GM21423 (cell line): ENCODE results near the gene CCBE1.
"Not testable (repeated sequence)": the region's sequence is repeated elsewhere in the genome, so short reads cannot be mapped to it uniquely, and the experiment has no call there.

Experiments used
- ATAC-seq: cut with Tn5 transposase; IDR thresholded peaks from one replicate; pipeline ENCODE4 v1.9.1; 2021; ENCODE audit warnings: mild to moderate bottlenecking, moderate library complexity; ENCODE audit not compliant: unreplicated experiment

Gene CCBE1

DNA sequence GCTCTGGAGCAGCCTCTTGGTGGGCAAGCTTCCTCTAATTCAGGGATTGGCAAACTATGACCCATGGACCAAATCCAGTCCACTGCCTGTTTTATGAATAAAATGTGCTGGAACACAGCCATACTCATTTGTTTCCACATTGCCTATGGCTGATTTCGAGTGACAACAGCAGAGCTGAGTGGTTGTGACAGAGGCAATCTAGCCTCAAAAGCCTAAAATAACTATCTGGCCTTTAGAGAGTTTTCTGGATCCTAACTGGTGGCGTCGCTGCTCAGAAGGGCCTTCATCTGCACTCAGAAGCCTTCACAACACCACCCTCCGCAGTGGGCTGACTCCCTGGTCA, 147.1 kb downstream of the CCBE1 start:
- no peak for ATAC-seq

- ATAC-seq = no peak
Measured at GRCh38 chr18:59549503-59550173, 147.6 kb downstream of the CCBE1 start.

DNA sequence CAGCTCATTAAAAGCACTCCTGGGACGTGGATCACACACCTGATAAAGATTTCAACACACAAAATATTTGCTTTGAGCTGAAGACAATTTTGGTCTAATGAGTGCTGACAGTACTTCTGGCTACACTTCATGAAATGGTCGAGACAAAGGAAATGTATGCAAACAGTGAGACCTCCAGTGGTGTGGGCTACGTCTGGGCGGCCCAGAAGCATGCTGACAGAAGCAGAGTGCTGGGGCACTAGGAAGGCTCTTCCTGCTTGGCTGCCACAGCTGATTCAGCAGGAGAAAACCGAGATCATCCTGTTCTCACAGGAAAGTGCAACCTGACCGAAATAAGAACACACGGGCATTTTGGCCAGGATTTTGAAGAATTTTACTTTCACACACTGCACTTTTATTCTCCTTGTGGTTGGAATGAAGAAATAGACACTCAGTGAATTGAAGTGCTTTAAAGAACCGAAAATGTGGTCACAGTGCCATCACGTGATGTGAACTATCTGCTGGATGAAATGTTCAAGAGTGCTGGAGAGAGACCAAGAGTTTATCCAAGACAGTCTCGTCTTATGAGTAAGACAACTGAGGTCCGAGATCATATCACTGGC, 149.5 kb downstream of the CCBE1 start:
- no peak for ATAC-seq

DNA sequence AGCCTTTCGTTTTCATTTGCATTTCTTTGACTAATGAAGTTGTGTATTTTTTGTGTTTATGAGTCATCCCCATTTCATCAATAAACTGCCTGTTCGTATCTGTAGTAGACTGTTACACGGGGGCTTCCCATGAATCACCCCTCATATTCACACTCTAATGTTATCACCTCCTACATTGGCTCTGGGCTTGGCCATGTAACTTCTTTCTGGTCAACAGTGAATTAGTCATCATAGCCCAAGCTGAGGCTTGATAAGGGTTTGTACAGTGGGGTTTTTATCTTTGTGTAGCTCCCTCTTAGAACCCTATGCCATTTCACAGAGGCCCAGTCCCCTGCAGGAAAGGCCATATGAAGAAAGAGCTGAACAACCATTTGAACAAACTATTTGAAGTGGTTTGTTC, 151.0 kb downstream of the CCBE1 start:
- ATAC-seq = no peak

DNA sequence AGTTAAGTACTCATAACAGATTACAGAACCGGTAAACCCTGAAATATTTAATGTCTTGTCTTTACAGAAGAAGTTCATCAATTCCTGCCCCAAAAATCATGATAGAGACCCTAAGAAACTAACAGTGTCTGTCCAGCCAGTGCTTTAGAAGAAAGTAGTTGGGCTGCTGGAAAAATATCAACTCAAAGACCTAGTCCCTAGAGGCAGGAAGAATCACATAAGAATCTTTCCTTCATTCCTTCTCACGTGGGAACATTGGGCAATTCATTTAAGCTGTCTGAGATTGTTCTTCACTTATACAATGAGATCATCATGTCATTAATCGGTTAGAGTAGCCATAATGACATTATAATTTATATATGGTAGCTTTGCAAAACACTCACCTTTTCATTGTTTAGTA, 156.4 kb downstream of the CCBE1 start:
- ATAC-seq = no peak

DNA sequence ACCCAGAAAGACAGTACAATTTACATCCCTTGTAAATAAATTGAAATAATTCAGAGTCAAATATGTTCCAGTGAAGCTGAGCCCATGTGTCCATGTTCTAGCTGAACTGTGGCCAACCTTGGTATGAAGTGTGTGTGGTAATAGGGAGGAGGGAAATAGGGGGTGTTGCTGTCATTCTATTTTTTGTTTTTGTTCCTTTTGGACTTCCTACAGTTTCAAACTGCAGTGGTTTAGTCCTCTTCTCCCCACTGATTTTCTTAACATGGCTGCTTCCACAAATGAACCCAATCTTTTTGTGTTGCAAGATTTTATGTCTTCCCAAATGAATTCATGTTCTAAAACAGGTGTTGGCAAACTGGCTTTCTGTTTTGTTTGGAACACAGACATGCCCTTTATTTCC, 156.9 kb downstream of the CCBE1 start:
- no peak for ATAC-seq

GRCh38 chr18:59539108-59539507, 158.1 kb downstream of the CCBE1 start:
- ATAC-seq = no peak

GRCh38 chr18:59537579-59537978, 159.6 kb downstream of the CCBE1 start:
- no peak for ATAC-seq

GRCh38 chr18:59536166-59536565, 161.1 kb downstream of the CCBE1 start:
- no peak for ATAC-seq

- no peak for ATAC-seq
Measured at GRCh38 chr18:59535055-59535454, 162.2 kb downstream of the CCBE1 start.

GRCh38 chr18:59528866-59529265, 168.4 kb downstream of the CCBE1 start:
- no peak for ATAC-seq

DNA sequence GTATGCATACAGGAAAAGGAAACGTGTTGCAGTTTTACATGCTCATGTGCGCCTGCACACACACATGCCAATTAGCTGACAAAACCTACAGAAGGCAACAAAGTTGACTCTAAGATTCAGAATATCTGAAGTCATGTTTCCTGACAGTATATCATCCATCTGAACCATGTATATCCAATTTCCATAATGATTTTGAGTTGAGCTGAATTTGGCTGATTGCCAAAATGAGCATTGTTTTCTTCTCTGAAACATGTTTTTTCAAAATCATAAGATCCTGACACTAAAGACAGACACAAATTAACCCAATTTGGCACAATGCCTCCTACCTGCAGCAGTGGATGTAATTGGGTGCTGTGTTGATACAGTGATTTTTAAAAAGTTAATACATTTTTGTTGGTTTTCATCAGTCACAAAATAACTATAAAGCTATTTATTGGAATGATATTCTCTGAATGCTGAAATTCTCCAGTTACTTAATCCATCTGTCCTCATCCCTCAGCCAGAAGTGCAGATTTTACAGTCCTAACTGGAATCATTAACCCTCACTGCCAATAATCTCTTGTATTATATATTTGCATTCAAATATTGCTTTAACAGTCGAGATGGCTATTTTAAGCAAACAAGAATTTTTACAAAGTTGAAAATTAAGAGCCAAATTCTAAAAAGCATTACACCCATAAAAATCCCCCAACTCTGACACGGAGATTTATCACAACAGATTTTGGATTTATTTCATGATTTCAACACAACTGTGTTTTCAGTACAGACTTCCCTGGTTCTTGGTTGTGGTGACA, 176.5 kb downstream of the CCBE1 start:
- no peak for ATAC-seq

- ATAC-seq = no peak
Measured at GRCh38 chr18:59518705-59519104, 178.5 kb downstream of the CCBE1 start.

DNA sequence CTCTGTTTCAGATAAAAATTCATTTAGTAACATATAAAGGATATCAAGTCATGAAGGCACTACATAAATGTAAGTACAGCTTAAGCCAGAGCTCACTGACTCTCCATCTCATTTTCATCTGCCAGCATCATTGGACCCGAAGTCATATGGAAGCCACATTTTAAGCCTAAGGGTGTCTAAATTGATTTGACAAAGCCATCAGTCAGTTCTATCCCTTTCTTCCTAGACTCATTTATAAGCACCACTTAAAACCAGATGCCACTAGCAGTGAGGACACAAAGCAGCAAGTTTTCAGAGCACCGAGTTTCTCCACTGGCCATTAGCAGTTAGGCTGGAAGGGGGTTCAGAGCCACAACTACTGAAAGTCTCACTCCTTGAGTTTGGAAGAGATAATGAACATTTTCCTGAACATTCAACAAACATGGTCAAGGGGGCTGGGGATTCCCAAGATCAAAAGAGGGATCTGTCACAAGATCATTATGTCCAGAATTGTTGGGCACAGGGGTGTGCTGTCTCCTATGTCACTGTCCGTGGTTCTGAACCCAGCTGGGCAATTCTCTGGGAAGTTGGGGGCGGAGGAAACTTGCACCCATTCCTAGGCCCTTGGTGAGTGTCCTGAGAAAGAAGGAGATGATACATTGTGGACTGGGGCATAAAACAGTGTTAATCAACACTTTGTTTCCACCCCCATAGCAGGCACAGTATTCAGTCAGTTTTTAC, 179.6 kb downstream of the CCBE1 start:
- ATAC-seq = no peak

- ATAC-seq = no peak
Measured at GRCh38 chr18:59516356-59517155, 180.7 kb downstream of the CCBE1 start.

GRCh38 chr18:59515956-59516355, 181.3 kb downstream of the CCBE1 start:
- not testable (repeated sequence) for ATAC-seq

DNA sequence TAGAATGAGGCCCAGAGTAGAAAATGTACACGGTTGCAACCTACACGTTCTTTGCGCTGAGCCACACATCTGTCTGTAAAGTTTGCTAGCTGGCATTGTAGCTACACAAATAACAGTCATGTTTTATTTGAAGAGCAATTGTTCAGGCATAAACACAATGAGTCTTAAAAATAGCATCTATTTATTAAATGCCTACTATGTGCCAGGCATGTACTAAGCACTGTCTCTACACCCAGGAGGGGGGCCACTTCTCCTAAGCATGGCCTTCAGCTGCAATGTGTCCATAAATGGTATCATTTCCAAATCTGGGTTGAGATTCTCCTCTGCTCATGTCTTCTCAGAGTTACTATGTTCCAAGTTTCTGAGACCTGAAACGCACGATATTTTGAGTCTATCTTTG, 182.1 kb downstream of the CCBE1 start:
- no peak for ATAC-seq

DNA sequence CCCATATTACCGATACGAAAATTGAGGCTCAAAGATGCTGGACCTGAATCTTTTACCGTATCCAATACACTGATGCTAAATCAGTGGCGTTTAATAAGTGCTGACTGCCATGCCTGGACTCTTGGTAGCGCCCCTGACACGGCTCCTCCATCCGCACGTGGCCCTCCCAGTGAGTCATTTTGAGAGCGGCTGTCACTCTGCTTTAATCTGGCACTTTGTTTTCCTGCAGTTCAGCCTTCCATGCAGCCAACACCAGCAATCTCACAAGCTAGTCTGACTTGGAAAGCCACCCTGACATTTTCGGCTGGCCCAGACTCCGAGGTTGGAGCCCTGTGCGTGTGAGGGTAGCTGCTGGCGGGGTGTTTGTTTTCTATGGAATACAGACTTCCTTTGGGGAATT, 183.0 kb downstream of the CCBE1 start:
- no peak for ATAC-seq

DNA sequence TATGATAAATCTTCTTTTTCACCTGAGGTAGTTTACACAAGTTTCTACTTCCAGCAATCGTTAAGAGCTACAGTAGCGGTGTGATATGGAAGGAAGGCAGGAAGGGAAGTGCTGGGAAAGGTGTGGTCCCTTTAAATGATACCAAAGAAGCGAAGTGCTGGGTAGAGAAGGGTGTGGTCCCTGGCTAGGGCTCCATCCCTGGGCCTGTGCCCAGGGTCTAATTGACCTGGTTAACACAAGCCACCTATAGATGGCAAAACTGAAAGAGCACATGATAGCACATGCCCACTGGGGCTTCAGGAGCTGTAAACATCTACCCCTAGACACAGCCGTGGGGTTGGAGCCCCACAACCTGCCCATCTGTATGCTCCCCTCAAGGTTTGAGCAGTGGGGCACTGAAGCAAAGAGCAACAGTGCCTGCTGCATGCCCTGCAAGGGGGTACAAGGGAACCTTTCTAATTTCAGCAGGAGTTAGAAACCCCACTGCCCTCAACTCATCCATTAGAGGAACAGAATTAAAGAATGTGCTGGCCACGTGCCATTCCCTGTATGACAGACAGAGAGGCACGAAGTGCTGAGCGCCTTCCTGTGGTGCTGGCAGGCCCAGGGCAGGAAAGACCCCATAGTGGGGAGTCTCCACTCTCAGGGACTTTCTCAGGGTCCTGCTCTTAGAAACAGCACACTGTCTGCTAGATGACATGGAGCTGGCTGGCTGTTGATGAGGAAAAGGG, 185.0 kb downstream of the CCBE1 start:
- no peak for ATAC-seq
